ENCODE data around the gene MRPL48. TPM values are rescaled to one million over a fixed set of nuclear protein-coding genes. Genes with fewer than 3 reads are reported as not detected.
"Not testable (repeated sequence)": the region's sequence is repeated elsewhere in the genome, so short reads cannot be mapped to it uniquely, and the experiment has no call there.

Gene MRPL48
- total RNA-seq: 25.6 TPM

DNA sequence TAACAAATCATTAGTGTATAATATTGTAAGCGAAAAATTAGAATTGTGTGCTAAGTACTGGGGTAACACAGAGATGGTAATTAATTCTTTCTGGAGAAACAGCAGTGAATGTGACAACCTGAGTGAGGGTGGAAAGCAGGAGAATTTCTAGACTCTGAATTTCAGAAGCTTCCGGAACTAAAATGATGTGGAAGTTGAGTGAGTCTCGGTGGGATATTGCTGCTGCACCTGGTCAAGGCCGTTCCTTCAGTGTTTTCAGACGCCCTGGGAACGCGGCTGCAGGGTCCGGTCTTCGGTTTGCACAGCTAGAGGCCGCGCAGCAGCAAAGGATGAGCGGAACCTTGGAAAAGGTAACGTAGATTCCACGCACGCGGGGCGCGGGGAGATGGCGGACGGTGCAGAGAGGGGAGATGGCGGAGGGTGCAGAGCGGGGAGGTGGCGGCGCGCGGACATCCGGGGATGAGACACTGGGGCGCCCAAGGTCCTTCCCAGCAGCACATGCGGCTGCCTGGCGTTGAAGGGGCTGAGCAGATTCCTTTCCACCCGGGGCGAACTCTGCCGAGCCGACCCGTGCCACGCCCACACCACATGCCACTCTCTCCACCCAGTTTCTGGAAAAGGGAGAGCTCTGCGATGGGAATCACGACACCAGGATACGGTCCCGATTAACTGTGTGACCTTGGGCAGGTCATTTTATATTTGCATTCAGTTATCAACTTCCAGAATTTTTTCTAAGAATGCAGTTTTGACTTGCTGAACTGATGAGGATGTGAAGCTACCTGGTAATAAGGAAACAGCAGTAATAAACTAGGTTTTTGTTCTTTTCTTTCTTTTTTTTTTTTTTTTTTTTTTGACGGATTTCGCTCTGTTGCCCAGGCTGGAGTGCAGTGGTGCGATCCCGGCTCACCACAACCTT, at the start of gene MRPL48:
Gene MRPL48, plus strand, starts transcription at position 232 of the 916 bp plus-strand sequence. Its CDS starts 98 bp downstream, at position 330.
- H3K27ac ChIP-seq (ENCODE audit: low read depth, low read length): peak within 1 kb of the TSS; percentile 82
- H3K9ac ChIP-seq (ENCODE audit: low read depth in 1 of 3, low read length in 3 of 3): peak within 1 kb of the TSS; percentile 77 to 97 (median 91)
- no peaks in the 10 kb centered on the region for H3K9me3 ChIP-seq (ENCODE audit: control insufficient read depth in 3 of 3, low read length in 3 of 3)
- peaks cover 3 to 7% (median 7%) of the 10 kb centered on the region in 3 donors for H3K4me1 ChIP-seq (ENCODE audit: control insufficient read depth in 3 of 3, insufficient read depth in 3 of 3, low read length in 3 of 3)
- H3K27me3 ChIP-seq (ENCODE audit: control insufficient read depth in 3 of 3, insufficient read depth in 3 of 3, low read length in 3 of 3): no peaks in the 10 kb centered on the region
- H3K36me3 ChIP-seq (ENCODE audit: control insufficient read depth in 3 of 3, insufficient read depth in 3 of 3, low read length in 3 of 3): peaks cover 0 to 2% (median 0%) of the 10 kb centered on the region in 3 donors
- peak within 1 kb of the TSS; percentile 92 to 97 (median 93) for H3K4me3 ChIP-seq (ENCODE audit: low read length in 3 of 3)

DNA sequence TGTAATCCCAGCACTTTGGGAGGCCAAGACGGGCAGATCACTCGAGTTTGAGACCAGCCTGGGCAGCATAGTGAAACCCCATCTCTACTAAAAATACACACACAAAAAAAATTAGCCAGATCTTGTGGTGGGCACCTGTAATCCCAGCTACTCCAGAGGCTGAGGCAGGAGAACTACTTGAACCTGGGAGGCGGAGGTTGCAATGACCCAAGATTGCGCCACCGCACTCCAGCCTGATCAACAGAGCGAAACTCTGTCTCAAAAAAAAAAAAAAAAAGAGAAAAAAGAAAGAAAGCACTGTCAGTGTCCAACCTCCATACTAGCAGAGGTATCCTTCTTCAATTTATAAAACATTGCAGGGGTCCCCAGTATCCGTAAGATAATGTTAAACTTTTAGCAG, 44.6 kb upstream of the MRPL48 start:
- H3K36me3 ChIP-seq (ENCODE audit: control insufficient read depth in 3 of 3, insufficient read depth in 3 of 3, low read length in 3 of 3): no peaks in the 10 kb centered on the region

DNA sequence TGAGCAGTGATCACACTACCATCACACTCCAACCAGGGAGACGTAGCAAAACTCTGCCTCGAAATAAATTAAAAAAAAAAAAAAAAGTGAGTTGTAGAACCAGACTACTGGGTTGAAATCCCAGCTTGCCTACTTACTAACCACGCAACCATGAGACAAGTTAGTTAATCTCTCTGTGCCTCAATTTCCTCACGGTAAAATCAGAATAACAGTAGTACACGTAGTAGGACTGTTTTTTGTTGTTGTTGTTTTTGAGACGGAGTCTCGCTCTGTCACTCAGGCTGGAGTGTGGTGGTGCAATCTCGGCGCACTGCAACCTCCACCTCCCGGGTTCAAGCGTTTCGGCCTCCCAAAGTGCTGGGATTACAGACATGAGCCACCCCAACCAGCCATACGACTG, 41.0 kb upstream of the MRPL48 start:
- H3K4me3 ChIP-seq (ENCODE audit: low read length in 3 of 3): no peak overlapping the region
- H3K36me3 ChIP-seq (ENCODE audit: control insufficient read depth in 3 of 3, insufficient read depth in 3 of 3, low read length in 3 of 3): no peaks in the 10 kb centered on the region

More for the DNA sequence above, 44.6 kb upstream of the MRPL48 start:
- Histone ChIP-seq H3K4me3 (ENCODE audit: low read length in 3 of 3) (no peak overlapping the region), H3K9me3 (ENCODE audit: control insufficient read depth in 3 of 3, low read length in 3 of 3) (no peaks in the 10 kb centered on the region), H3K9ac (ENCODE audit: low read depth in 1 of 3, low read length in 3 of 3) (no peak overlapping the region), H3K4me1 (ENCODE audit: control insufficient read depth in 3 of 3, insufficient read depth in 3 of 3, low read length in 3 of 3) (peaks cover 0 to 3% (median 2%) of the 10 kb centered on the region in 3 donors), H3K27ac (ENCODE audit: low read depth, low read length) (no peak overlapping the region), H3K27me3 (ENCODE audit: control insufficient read depth in 3 of 3, insufficient read depth in 3 of 3, low read length in 3 of 3) (no peaks in the 10 kb centered on the region)

DNA sequence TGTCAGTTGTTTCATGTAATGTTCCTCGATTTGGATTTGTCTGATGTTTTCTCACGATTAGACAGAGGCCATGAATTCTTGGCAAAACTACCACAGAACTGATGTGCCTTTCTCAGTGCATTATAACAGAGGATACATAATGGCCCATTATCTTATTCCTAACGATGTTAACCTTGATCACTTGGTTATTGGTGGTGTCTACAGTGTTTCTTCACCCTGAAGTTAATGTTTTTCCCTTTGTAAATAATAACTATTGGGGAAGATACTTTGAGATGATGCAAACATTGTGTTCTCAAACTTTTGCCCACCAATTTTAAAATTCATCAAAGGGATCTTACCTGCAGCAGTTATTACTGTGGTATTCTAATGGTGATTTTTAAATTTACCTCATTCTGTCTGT, 39.9 kb upstream of the MRPL48 start:
- Histone ChIP-seq H3K27ac (ENCODE audit: low read depth, low read length) (no peak overlapping the region), H3K4me1 (ENCODE audit: control insufficient read depth in 3 of 3, insufficient read depth in 3 of 3, low read length in 3 of 3) (peaks cover 6 to 7% (median 6%) of the 10 kb centered on the region in 3 donors), H3K36me3 (ENCODE audit: control insufficient read depth in 3 of 3, insufficient read depth in 3 of 3, low read length in 3 of 3) (no peaks in the 10 kb centered on the region), H3K9ac (ENCODE audit: low read depth in 1 of 3, low read length in 3 of 3) (no peak overlapping the region), H3K4me3 (ENCODE audit: low read length in 3 of 3) (no peak overlapping the region), H3K27me3 (ENCODE audit: control insufficient read depth in 3 of 3, insufficient read depth in 3 of 3, low read length in 3 of 3) (no peaks in the 10 kb centered on the region), H3K9me3 (ENCODE audit: control insufficient read depth in 3 of 3, low read length in 3 of 3) (no peaks in the 10 kb centered on the region)

More for the DNA sequence above, 41.0 kb upstream of the MRPL48 start:
- Histone ChIP-seq H3K27me3 (ENCODE audit: control insufficient read depth in 3 of 3, insufficient read depth in 3 of 3, low read length in 3 of 3) (no peaks in the 10 kb centered on the region), H3K4me1 (ENCODE audit: control insufficient read depth in 3 of 3, insufficient read depth in 3 of 3, low read length in 3 of 3) (peaks cover 0 to 7% (median 0%) of the 10 kb centered on the region in 3 donors), H3K27ac (ENCODE audit: low read depth, low read length) (no peak overlapping the region), H3K9me3 (ENCODE audit: control insufficient read depth in 3 of 3, low read length in 3 of 3) (no peaks in the 10 kb centered on the region), H3K9ac (ENCODE audit: low read depth in 1 of 3, low read length in 3 of 3) (no peak overlapping the region)

DNA sequence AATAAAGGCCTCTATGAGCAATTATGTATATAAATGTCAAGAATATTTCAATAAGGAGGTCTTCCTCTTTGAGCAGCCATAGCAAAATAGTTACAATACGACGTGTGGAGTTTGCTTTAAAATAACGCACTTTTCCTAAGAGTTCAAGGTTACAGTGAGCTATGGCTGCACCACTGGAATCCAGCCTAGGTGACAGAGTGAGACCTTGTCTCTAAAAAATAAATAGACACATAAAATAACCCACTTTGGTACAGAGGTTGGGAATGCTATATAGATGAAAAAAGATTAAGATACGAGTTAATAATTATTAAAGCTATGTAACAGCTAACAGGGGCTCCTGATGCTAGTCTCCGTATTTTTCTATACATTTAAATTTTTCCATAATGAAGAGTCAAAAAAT, 39.4 kb upstream of the MRPL48 start:
- H3K9ac ChIP-seq (ENCODE audit: low read depth in 1 of 3, low read length in 3 of 3): no peak overlapping the region
- no peak overlapping the region for H3K27ac ChIP-seq (ENCODE audit: low read depth, low read length)
- no peak overlapping the region for H3K4me3 ChIP-seq (ENCODE audit: low read length in 3 of 3)
- peaks cover 9 to 10% (median 9%) of the 10 kb centered on the region in 3 donors for H3K4me1 ChIP-seq (ENCODE audit: control insufficient read depth in 3 of 3, insufficient read depth in 3 of 3, low read length in 3 of 3)
- H3K9me3 ChIP-seq (ENCODE audit: control insufficient read depth in 3 of 3, low read length in 3 of 3): no peaks in the 10 kb centered on the region
- H3K27me3 ChIP-seq (ENCODE audit: control insufficient read depth in 3 of 3, insufficient read depth in 3 of 3, low read length in 3 of 3): no peaks in the 10 kb centered on the region
- no peaks in the 10 kb centered on the region for H3K36me3 ChIP-seq (ENCODE audit: control insufficient read depth in 3 of 3, insufficient read depth in 3 of 3, low read length in 3 of 3)

DNA sequence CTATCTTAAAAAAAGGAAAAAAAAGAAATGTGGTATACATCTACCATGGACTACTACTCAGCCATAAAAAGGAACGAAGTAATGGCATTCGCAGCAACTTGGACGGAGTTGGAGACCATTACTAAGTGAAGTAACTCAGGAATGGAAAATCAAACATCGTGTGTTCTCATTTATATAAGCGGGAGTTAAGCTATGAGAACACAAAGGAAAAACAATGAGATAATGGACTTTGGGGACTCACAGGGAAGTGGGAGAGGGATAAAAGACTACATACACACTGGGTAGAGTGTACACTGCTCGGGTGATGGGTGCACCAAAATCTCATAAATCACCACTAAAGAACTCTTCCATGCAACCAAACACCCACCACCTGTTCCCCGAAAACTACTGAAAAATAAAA, 38.6 kb upstream of the MRPL48 start:
- Histone ChIP-seq H3K4me3 (ENCODE audit: low read length in 3 of 3) (no peak overlapping the region), H3K27ac (ENCODE audit: low read depth, low read length) (no peak overlapping the region), H3K4me1 (ENCODE audit: control insufficient read depth in 3 of 3, insufficient read depth in 3 of 3, low read length in 3 of 3) (peaks cover 9 to 10% (median 9%) of the 10 kb centered on the region in 3 donors), H3K9ac (ENCODE audit: low read depth in 1 of 3, low read length in 3 of 3) (no peak overlapping the region), H3K36me3 (ENCODE audit: control insufficient read depth in 3 of 3, insufficient read depth in 3 of 3, low read length in 3 of 3) (no peaks in the 10 kb centered on the region), H3K27me3 (ENCODE audit: control insufficient read depth in 3 of 3, insufficient read depth in 3 of 3, low read length in 3 of 3) (no peaks in the 10 kb centered on the region), H3K9me3 (ENCODE audit: control insufficient read depth in 3 of 3, low read length in 3 of 3) (no peaks in the 10 kb centered on the region)

DNA sequence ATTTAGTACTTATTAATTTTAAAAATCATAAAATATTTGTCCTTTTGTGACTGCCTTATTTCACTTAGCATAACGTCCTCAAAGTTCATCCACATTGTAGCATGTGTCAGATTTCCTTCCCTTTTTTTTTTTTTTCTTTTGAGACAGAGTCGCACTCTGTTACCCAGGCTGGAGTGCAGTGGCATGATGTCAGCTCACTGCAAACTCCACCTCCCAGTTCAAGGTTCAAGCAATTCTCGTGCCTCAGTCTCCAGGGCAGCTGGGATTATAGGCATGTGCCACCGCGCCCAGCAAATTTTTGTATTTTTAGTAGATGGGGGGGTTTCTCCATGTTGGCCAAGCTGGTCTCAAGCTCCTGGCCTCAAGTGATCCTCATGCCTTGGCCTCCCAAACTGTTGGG, 37.4 kb upstream of the MRPL48 start:
- H3K36me3 ChIP-seq (ENCODE audit: control insufficient read depth in 3 of 3, insufficient read depth in 3 of 3, low read length in 3 of 3): no peaks in the 10 kb centered on the region
- no peak overlapping the region for H3K27ac ChIP-seq (ENCODE audit: low read depth, low read length)
- no peaks in the 10 kb centered on the region for H3K9me3 ChIP-seq (ENCODE audit: control insufficient read depth in 3 of 3, low read length in 3 of 3)
- no peak overlapping the region for H3K4me3 ChIP-seq (ENCODE audit: low read length in 3 of 3)
- H3K9ac ChIP-seq (ENCODE audit: low read depth in 1 of 3, low read length in 3 of 3): no peak overlapping the region
- no peaks in the 10 kb centered on the region for H3K27me3 ChIP-seq (ENCODE audit: control insufficient read depth in 3 of 3, insufficient read depth in 3 of 3, low read length in 3 of 3)
- H3K4me1 ChIP-seq (ENCODE audit: control insufficient read depth in 3 of 3, insufficient read depth in 3 of 3, low read length in 3 of 3): peaks cover 9 to 10% (median 9%) of the 10 kb centered on the region in 3 donors

DNA sequence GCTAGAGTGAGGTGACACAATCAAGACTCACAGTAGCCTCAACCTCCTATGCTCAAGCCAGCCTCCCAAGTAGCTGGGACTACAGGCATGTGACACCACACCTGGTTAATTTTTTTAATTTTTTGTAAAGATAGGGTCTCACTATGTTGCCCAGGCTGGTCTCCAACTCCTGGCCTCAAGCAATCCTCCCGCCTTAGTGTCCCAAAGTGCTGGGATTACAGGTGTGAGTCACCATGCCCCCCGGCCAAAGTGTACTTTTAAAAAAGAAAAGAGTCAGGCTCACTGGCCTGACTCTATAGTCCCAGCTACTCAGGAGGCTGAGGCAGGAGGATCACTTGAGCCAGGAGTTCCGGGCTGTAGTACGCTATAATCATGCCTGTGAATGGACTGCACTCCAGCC, 36.8 kb upstream of the MRPL48 start:
- not testable (repeated sequence) for H3K27me3 ChIP-seq (ENCODE audit: control insufficient read depth in 3 of 3, insufficient read depth in 3 of 3, low read length in 3 of 3); H3K27ac ChIP-seq (ENCODE audit: low read depth, low read length); H3K4me3 ChIP-seq (ENCODE audit: low read length in 3 of 3); H3K36me3 ChIP-seq (ENCODE audit: control insufficient read depth in 3 of 3, insufficient read depth in 3 of 3, low read length in 3 of 3); H3K9me3 ChIP-seq (ENCODE audit: control insufficient read depth in 3 of 3, low read length in 3 of 3); H3K4me1 ChIP-seq (ENCODE audit: control insufficient read depth in 3 of 3, insufficient read depth in 3 of 3, low read length in 3 of 3)
- peak overlapping the region in 1 of 3 donors; percentile 8 for H3K9ac ChIP-seq (ENCODE audit: low read depth in 1 of 3, low read length in 3 of 3)

DNA sequence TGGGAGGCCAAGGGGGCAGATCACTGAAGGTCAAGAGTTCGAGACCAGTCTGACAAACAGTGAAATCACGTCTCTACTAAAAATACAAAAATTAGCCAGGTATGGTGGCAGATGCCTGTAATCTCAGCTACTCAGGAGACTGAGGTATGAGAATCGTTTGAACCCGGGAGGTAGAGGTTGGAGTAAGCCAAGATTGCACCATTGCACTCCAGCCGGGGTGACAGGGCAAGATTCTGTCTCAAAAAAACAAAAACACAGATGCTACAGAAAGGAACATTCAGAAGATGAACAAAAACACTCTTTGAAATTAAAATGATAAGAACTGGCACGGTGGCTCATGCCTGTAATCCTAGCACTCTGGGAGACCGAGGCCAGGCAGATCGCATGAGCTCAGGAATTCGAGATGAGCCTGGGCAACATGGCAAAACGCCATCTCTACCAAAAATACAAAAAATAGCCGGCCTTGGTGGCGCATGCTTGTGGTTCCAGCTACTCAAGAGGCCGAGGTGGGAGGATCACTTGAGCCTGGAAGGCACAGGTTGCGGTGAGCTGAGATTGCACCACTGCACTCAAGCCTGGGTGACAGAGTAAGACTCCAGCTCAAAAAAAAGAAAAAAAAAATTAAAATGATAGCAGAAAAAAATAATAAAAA, 35.3 kb upstream of the MRPL48 start:
- H3K27ac ChIP-seq (ENCODE audit: low read depth, low read length): no peak overlapping the region
- peaks cover 9 to 10% (median 9%) of the 10 kb centered on the region in 3 donors for H3K4me1 ChIP-seq (ENCODE audit: control insufficient read depth in 3 of 3, insufficient read depth in 3 of 3, low read length in 3 of 3)
- no peaks in the 10 kb centered on the region for H3K27me3 ChIP-seq (ENCODE audit: control insufficient read depth in 3 of 3, insufficient read depth in 3 of 3, low read length in 3 of 3)
- no peaks in the 10 kb centered on the region for H3K36me3 ChIP-seq (ENCODE audit: control insufficient read depth in 3 of 3, insufficient read depth in 3 of 3, low read length in 3 of 3)
- no peaks in the 10 kb centered on the region for H3K9me3 ChIP-seq (ENCODE audit: control insufficient read depth in 3 of 3, low read length in 3 of 3)
- no peak overlapping the region for H3K9ac ChIP-seq (ENCODE audit: low read depth in 1 of 3, low read length in 3 of 3)
- no peak overlapping the region for H3K4me3 ChIP-seq (ENCODE audit: low read length in 3 of 3)

DNA sequence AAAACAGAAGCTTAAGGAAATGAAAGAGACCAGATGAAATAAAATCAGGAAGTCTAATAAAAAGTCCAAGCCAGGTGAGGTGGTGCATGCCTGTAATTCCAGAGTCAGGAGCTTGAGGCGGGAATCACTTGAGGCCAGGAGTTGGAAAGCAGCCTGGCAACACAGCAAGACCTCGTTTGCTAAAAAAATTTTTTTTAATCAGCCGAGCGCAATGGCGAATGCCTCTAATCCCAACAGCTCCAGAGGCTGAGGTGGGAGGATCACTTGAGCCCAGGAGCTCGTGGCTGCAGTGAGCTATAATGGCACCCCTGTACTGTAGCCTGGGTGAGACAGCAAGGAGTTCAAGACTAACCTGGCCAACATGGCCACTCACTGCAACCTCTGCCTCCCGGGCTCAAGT, 34.8 kb upstream of the MRPL48 start:
- H3K36me3 ChIP-seq (ENCODE audit: control insufficient read depth in 3 of 3, insufficient read depth in 3 of 3, low read length in 3 of 3): no peaks in the 10 kb centered on the region
- H3K27me3 ChIP-seq (ENCODE audit: control insufficient read depth in 3 of 3, insufficient read depth in 3 of 3, low read length in 3 of 3): no peaks in the 10 kb centered on the region
- no peak overlapping the region for H3K9ac ChIP-seq (ENCODE audit: low read depth in 1 of 3, low read length in 3 of 3)
- peaks cover 9 to 10% (median 9%) of the 10 kb centered on the region in 3 donors for H3K4me1 ChIP-seq (ENCODE audit: control insufficient read depth in 3 of 3, insufficient read depth in 3 of 3, low read length in 3 of 3)
- no peak overlapping the region for H3K27ac ChIP-seq (ENCODE audit: low read depth, low read length)
- H3K9me3 ChIP-seq (ENCODE audit: control insufficient read depth in 3 of 3, low read length in 3 of 3): no peaks in the 10 kb centered on the region
- no peak overlapping the region for H3K4me3 ChIP-seq (ENCODE audit: low read length in 3 of 3)
